ENCODE measurements around the gene FTHL17.

The FTHL17 gene

DNA sequence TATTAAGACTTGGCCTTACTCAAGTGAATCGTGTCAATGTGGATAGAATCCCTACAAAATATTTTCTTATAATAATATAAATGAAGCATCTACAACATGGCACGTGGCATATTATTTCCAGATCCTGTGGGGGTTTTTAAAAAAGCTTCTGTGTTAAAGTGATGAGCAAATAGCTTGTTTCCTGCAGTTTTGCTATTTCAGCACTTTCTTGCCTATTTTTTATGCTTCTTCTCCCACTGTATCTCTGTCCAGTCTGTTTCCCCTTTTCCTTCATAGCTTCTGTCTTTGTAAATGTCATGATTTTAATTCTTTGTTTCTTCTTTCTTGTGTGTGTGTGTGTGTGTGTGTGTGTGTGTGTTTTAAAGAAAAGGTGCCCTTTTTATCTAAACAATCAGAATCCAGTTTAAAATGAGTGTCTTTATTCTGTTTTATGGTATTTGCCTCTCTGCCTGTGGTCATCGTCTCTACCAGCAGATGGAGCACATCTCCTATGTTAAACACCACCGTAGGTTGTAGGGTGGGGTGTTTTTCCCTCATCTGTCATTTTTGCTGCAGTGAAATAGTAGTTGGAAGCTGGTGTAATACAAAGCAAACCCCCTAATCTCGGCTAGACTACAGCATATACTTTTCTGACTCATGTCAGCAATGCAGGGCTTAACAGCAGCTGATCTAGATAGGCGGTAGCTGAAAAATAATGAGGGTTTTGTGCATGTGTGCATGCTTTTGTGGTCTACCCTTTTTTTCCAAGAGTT lies 33.1 kb downstream of the FTHL17 start:
- Histone ChIP-seq H3K27me3 (ENCODE audit: control insufficient read depth, insufficient read depth, low read length) (no peaks in the 10 kb centered on the region), H3K9me3 (ENCODE audit: control insufficient read depth, insufficient read depth, low read length) (peaks cover 4% of the 10 kb centered on the region; the same call in 1 of the 2 replicates), H3K27ac (ENCODE audit: low read depth, low read length) (no peak overlapping the region), H3K4me3 (ENCODE audit: low read depth, low read length) (no peak overlapping the region), H3K36me3 (ENCODE audit: control insufficient read depth, insufficient read depth, low read length) (no peaks in the 10 kb centered on the region), H3K4me1 (ENCODE audit: control insufficient read depth, insufficient read depth, low read length) (0 out of 2 replicates have a peak, but pooled peaks cover 4% of the 10 kb centered on the region), H3K9ac (ENCODE audit: low read depth, low read length) (no peak overlapping the region)

DNA sequence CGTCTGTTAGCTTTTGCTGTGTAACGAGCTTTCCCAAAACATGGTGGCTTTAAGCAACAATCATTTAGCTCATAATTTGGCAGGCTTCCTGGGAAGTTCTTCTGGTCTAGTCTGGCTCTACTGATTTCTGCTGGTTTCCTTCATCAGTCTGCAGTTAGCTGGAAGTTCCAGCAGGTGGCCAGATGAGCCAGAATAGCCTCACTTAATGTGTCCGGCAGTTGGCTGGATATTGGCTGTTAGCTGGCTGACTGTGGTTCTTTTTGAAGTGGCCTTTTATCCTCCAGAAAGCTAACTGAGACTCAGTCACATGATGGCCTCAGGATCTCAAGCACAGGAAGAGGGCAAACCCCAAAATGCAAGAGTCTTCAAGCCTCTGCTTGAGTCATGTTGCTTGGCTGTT lies 34.9 kb downstream of the FTHL17 start:
- Histone ChIP-seq H3K27ac (ENCODE audit: low read depth, low read length) (no peak overlapping the region), H3K4me1 (ENCODE audit: control insufficient read depth, insufficient read depth, low read length) (0 out of 2 replicates have a peak, but pooled peaks cover 4% of the 10 kb centered on the region), H3K9me3 (ENCODE audit: control insufficient read depth, insufficient read depth, low read length) (peaks cover 4% of the 10 kb centered on the region; the same call in 1 of the 2 replicates), H3K27me3 (ENCODE audit: control insufficient read depth, insufficient read depth, low read length) (no peaks in the 10 kb centered on the region; the same call in 1 of the 2 replicates), H3K36me3 (ENCODE audit: control insufficient read depth, insufficient read depth, low read length) (no peaks in the 10 kb centered on the region), H3K4me3 (ENCODE audit: low read depth, low read length) (no peak overlapping the region), H3K9ac (ENCODE audit: low read depth, low read length) (no peak overlapping the region)

DNA sequence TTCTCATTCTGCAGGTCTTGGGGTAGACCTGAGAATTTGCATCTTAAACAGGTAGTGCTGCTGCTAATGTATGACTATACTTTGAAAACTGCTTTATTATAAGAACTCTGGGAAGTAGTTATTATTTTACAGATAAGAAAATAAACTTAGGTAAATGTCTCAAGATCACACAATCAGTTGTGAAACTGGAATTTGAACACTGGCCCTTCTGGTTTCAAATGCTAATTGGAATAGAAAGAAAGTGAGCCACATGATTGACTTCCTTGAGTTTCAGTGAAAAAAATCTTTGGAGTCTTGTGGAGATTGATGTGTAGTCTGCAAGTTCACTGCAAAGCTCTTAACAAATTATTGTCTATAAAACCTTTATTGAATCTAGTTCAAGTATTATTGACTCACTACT lies 44.5 kb downstream of the FTHL17 start:
- Histone ChIP-seq H3K9ac (ENCODE audit: low read depth, low read length) (no peak overlapping the region), H3K27ac (ENCODE audit: low read depth, low read length) (no peak overlapping the region), H3K4me3 (ENCODE audit: low read depth, low read length) (no peak overlapping the region), H3K4me1 (ENCODE audit: control insufficient read depth, insufficient read depth, low read length) (no peaks in the 10 kb centered on the region), H3K9me3 (ENCODE audit: control insufficient read depth, insufficient read depth, low read length) (no peaks in the 10 kb centered on the region), H3K36me3 (ENCODE audit: control insufficient read depth, insufficient read depth, low read length) (no peaks in the 10 kb centered on the region), H3K27me3 (ENCODE audit: control insufficient read depth, insufficient read depth, low read length) (no peaks in the 10 kb centered on the region; the same call in 1 of the 2 replicates)

DNA sequence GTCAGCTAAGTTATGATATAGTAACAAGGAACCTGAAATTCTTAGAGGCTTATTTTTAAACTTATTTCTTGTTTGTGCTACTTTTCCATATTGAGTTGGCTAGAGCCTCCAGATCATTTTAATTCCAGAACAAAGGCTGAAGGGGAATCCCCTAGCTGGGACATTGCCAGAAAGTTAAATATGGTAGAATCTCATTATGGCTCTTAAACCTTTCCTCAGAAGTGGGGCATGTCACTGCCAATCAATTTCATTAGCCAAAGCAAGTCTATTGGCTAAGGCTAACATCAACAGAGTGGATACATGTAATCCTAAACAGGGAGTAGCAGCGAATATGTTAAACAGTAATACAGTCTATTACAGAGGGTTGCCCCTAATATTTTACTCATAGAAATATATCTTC lies 47.0 kb downstream of the FTHL17 start:
- Histone ChIP-seq H3K27ac (ENCODE audit: low read depth, low read length) (no peak overlapping the region), H3K9ac (ENCODE audit: low read depth, low read length) (no peak overlapping the region), H3K9me3 (ENCODE audit: control insufficient read depth, insufficient read depth, low read length) (no peaks in the 10 kb centered on the region), H3K4me1 (ENCODE audit: control insufficient read depth, insufficient read depth, low read length) (no peaks in the 10 kb centered on the region), H3K4me3 (ENCODE audit: low read depth, low read length) (no peak overlapping the region), H3K27me3 (ENCODE audit: control insufficient read depth, insufficient read depth, low read length) (no peaks in the 10 kb centered on the region; the same call in 1 of the 2 replicates), H3K36me3 (ENCODE audit: control insufficient read depth, insufficient read depth, low read length) (no peaks in the 10 kb centered on the region)

DNA sequence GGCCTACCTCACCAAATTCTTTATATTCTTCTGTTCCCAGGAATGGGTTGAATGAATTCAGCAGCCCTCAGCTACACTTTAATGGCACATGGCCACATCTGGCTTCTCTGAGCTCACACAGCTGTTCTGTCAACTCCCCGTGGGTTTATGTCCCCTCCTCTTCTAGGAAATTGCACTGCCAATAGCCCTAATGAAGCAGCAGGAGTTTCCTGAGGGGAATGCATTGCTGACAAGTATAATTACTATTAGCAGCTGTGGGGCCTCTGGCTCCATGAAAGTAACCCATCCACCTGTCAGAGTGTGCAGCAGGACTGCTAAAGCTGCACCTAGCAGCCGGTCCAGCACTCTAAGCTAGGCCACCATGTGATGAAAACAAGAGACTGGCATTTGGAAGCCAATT lies 50.3 kb downstream of the FTHL17 start:
- H3K27ac ChIP-seq (ENCODE audit: low read depth, low read length), result no peak overlapping the region
- H3K4me1 ChIP-seq (ENCODE audit: control insufficient read depth, insufficient read depth, low read length), result no peaks in the 10 kb centered on the region
- H3K36me3 ChIP-seq (ENCODE audit: control insufficient read depth, insufficient read depth, low read length), result no peaks in the 10 kb centered on the region
- H3K9me3 ChIP-seq (ENCODE audit: control insufficient read depth, insufficient read depth, low read length), result no peaks in the 10 kb centered on the region
- H3K9ac ChIP-seq (ENCODE audit: low read depth, low read length), result no peak overlapping the region
- H3K27me3 ChIP-seq (ENCODE audit: control insufficient read depth, insufficient read depth, low read length), result no peaks in the 10 kb centered on the region; the same call in 1 of the 2 replicates
- H3K4me3 ChIP-seq (ENCODE audit: low read depth, low read length), result no peak overlapping the region
